ENCODE measurements around the gene ANKRD45. TPM values are rescaled to one million over a fixed set of nuclear protein-coding genes. Genes with fewer than 3 reads are reported as not detected.
"Not testable (repeated sequence)": the region's sequence is repeated elsewhere in the genome, so short reads cannot be mapped to it uniquely, and the experiment has no call there.

ANKRD45 gene
- total RNA-seq, 1 donor from 2014 or later = 1.3 TPM

GRCh38 chr1:173568483-173568882 is 101.2 kb downstream of the ANKRD45 start:
- H3K27ac Mint-ChIP-seq (ENCODE audit: unreplicated experiment) = no peak overlapping the region
- no peaks in the 10 kb centered on the region for H3K36me3 Mint-ChIP-seq (ENCODE audit: low read depth, unreplicated experiment)
- H3K9me3 Mint-ChIP-seq (ENCODE audit: unreplicated experiment) = no peaks in the 10 kb centered on the region
- TF ChIP-seq CTCF (IDR thresholded peaks at IDR 0.05; ENCODE audit: unreplicated experiment) = no peak
- no peaks in the 10 kb centered on the region for H3K4me1 Mint-ChIP-seq (ENCODE audit: unreplicated experiment)
- no peaks in the 10 kb centered on the region for H3K27me3 Mint-ChIP-seq (ENCODE audit: unreplicated experiment)
- H3K4me3 Mint-ChIP-seq (ENCODE audit: unreplicated experiment) = no peak overlapping the region
- DNase-seq (ENCODE audit: low spot score) = no peak

- not testable (repeated sequence) for H3K27me3 Mint-ChIP-seq (ENCODE audit: unreplicated experiment); H3K4me3 Mint-ChIP-seq (ENCODE audit: unreplicated experiment); H3K4me1 Mint-ChIP-seq (ENCODE audit: unreplicated experiment); H3K36me3 Mint-ChIP-seq (ENCODE audit: low read depth, unreplicated experiment); DNase-seq (ENCODE audit: low spot score); H3K27ac Mint-ChIP-seq (ENCODE audit: unreplicated experiment); H3K9me3 Mint-ChIP-seq (ENCODE audit: unreplicated experiment)
Observed at GRCh38 chr1:173563846-173564245, 105.8 kb downstream of the ANKRD45 start.

- Mint-ChIP-seq H3K27ac (ENCODE audit: unreplicated experiment) (no peak overlapping the region), H3K9me3 (ENCODE audit: unreplicated experiment) (no peaks in the 10 kb centered on the region), H3K27me3 (ENCODE audit: unreplicated experiment) (peaks cover 1% of the 10 kb centered on the region), H3K4me3 (ENCODE audit: unreplicated experiment) (no peak overlapping the region), H3K4me1 (ENCODE audit: unreplicated experiment) (no peaks in the 10 kb centered on the region), H3K36me3 (ENCODE audit: low read depth, unreplicated experiment) (no peaks in the 10 kb centered on the region)
- no peak for DNase-seq (ENCODE audit: low spot score)
- TF ChIP-seq CTCF (IDR thresholded peaks at IDR 0.05; ENCODE audit: unreplicated experiment) = no peak
Observed at GRCh38 chr1:173562813-173563212, 106.8 kb downstream of the ANKRD45 start.

- Mint-ChIP-seq H3K4me3 (ENCODE audit: unreplicated experiment) (no peak overlapping the region), H3K4me1 (ENCODE audit: unreplicated experiment) (no peaks in the 10 kb centered on the region), H3K27me3 (ENCODE audit: unreplicated experiment) (peaks cover 1% of the 10 kb centered on the region), H3K9me3 (ENCODE audit: unreplicated experiment) (no peaks in the 10 kb centered on the region), H3K36me3 (ENCODE audit: low read depth, unreplicated experiment) (no peaks in the 10 kb centered on the region), H3K27ac (ENCODE audit: unreplicated experiment) (no peak overlapping the region)
- TF ChIP-seq CTCF (IDR thresholded peaks at IDR 0.05; ENCODE audit: unreplicated experiment) = no peak
- DNase-seq (ENCODE audit: low spot score) = no peak
Observed at GRCh38 chr1:173561263-173561662, 108.4 kb downstream of the ANKRD45 start.

- no peak for DNase-seq (ENCODE audit: low spot score)
- H3K4me1 Mint-ChIP-seq (ENCODE audit: unreplicated experiment) = no peaks in the 10 kb centered on the region
- no peak for TF ChIP-seq CTCF (IDR thresholded peaks at IDR 0.05; ENCODE audit: unreplicated experiment)
- no peaks in the 10 kb centered on the region for H3K9me3 Mint-ChIP-seq (ENCODE audit: unreplicated experiment)
- no peak overlapping the region for H3K27ac Mint-ChIP-seq (ENCODE audit: unreplicated experiment)
- no peaks in the 10 kb centered on the region for H3K36me3 Mint-ChIP-seq (ENCODE audit: low read depth, unreplicated experiment)
- H3K27me3 Mint-ChIP-seq (ENCODE audit: unreplicated experiment) = peaks cover 1% of the 10 kb centered on the region
- H3K4me3 Mint-ChIP-seq (ENCODE audit: unreplicated experiment) = no peak overlapping the region
Observed at GRCh38 chr1:173560285-173560880, 109.3 kb downstream of the ANKRD45 start.

Other genes with a start within 250 kb of the ANKRD45 start
- gene PRDX6, start 192.5 kb downstream of the ANKRD45 start, total RNA-seq (ENCODE audit: unreplicated experiment) = 189 TPM
- gene SLC9C2, start 66.8 kb downstream of the ANKRD45 start, total RNA-seq (ENCODE audit: unreplicated experiment) = 0.51 TPM
- not detected for gene TEX50, start 34.5 kb downstream of the ANKRD45 start, total RNA-seq (ENCODE audit: unreplicated experiment)
- gene KLHL20, start 45.1 kb upstream of the ANKRD45 start, total RNA-seq (ENCODE audit: unreplicated experiment) = 32.8 TPM
- gene DARS2, start 154.8 kb upstream of the ANKRD45 start, total RNA-seq (ENCODE audit: unreplicated experiment) = 18.7 TPM
- 6.6 TPM for gene CENPL, start 155.0 kb upstream of the ANKRD45 start, total RNA-seq (ENCODE audit: unreplicated experiment)
- 397 TPM for gene GAS5, start 198.1 kb upstream of the ANKRD45 start, total RNA-seq (ENCODE audit: unreplicated experiment)
- gene ZBTB37, start 198.5 kb upstream of the ANKRD45 start, total RNA-seq (ENCODE audit: unreplicated experiment) = 10.1 TPM
- gene SERPINC1, start 247.5 kb upstream of the ANKRD45 start, total RNA-seq (ENCODE audit: unreplicated experiment) = not detected